Renal pelvis (tissue), 4 donors: Measurements from ENCODE around the gene SLIT3. TPM values are rescaled to one million over a fixed set of nuclear protein-coding genes. Genes with fewer than 3 reads are reported as not detected.
A peak's percentile ranks its signal among the peaks of the same experiment; 100 is the strongest.

ENCODE experiments used
- DNase-seq: peaks from one replicate; pipeline ENCODE4 v3.0.0-alpha.2; 2013
- polyA plus RNA-seq, 3 donors: library from polyadenylated mRNA; unstranded; fragments of 120-200 nt; gene quantifications; one replicate each; pipeline ENCODE4 v1.2.1, GENCODE V29; 2013; ENCODE audit not compliant: insufficient read length in 3 of 3

SLIT3 gene
- polyA plus RNA-seq, 3 donors, result 41.2 to 62.4 (median 57.5) TPM

DNA sequence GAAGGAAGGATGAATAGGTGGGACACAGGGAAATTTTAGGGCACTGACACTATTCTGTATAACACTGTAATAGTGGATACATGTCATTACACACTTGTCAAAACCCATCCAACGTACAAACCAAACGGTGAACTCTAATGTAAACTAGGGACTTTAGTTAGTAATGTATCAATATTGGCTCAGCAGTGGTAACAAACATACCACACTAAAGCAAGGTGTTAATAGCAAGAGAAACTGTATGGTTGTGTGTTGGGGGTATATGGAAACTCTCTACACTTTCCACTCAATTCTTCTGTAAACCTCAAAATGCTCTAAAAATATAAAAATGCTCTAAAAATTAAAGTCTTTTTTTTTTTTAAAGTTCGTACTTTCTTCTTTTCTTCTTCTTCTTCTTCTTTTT lies 428.7 kb downstream of the SLIT3 start:
- no peak for DNase-seq

DNA sequence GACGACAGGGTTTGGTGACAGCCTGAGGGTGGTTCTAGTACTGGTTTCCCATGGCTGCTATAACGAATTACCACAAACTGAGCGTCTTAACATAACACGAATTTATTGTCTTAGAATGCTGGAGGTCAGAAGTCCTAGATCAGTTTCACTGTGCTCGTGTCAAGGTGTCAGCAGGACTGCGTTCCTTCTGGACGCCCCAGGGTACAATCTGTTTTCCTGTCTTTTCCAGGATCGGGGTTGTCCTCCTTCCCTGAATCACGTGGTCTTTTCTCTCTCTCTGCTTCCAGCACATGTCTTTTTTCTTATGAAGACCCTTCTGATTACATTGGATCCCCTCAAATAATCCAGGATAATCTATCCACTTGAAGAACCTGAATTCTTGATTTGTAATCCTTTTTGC lies 430.0 kb downstream of the SLIT3 start:
- DNase-seq, result no peak

DNA sequence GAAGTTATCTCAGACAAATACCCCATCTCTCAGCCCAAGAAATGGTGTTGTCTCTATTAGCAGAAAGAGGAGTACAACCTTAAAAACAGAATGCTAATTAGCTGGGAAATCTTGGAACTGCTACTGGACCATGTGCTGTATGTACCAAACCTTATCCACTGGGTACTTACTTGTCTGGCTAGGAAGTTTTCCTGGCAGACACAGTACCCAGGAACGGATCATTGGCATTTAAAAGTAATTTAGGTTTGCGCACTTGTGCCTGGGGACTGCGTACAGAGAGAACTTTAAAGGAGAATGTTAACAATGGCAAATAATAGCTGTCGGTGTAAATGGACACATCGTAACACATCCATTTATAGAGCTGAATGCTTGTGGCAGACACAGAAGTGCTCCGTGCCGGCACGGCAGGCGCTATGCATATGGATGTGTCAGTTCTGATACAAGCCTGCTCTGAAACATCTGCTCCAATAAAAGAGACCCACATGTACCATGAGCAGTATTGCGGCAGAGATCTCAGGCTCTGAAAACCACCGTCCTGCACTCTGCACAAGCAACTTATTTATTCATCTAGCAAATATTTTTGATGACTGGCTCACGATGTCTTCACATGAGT lies 431.2 kb downstream of the SLIT3 start:
- DNase-seq, result no peak

DNA sequence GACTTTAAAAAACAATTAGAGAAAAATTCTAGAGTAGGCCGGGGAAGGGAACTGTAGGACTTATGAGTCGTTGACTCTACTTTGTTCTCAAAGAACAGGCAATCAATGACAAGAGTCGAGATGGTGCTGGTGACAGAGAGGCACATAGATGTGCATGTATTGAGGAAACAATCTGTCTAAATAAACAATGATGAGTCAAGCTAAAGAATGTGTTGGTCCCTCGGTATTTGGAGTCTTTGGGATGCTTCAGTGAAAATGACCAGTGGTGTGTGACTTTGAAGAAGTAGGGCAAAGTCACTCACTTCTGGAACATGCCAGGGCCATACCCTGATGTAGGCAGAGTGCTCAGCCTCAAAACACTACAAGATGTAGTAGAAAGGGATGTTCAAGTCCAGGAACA lies 433.7 kb downstream of the SLIT3 start:
- no peak for DNase-seq

DNA sequence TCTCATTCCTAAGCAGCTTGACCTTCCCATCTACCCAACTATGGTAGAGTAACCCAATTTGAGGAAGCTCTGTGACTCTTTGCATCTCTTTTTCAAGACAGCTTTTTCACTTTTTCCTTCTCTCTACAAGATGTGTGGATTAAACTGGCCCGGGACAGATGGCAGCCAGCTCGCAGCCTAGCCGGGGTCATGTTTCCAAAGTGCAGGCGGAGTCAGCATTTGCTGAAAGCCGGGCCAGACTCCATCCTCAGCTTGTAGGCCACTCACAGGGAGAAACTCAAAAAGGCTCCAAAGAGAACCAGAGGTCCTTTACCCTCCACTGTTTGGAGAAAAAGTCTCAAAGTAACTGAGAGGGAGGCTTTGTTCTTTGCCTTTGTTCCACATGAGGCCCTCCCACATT lies 435.0 kb downstream of the SLIT3 start:
- DNase-seq, result no peak

DNA sequence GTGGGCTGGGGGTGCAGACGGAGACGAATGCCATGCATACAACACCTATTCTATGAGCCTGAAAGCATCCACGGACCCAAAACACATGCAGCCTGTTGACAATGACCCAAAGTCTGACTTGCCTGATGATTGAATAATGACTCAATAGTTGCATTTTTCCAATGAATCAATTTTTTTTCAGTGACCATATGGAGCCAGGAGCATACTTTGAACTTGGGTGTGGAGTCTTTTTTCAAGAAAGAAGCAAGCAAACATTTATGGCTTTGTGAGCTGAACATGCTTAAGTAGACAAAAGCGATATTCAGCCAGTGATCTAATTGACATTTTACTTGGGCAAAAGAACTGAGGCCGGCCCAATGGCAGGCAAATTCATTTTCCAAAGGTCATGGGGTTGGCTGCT lies 437.9 kb downstream of the SLIT3 start:
- no peak for DNase-seq

DNA sequence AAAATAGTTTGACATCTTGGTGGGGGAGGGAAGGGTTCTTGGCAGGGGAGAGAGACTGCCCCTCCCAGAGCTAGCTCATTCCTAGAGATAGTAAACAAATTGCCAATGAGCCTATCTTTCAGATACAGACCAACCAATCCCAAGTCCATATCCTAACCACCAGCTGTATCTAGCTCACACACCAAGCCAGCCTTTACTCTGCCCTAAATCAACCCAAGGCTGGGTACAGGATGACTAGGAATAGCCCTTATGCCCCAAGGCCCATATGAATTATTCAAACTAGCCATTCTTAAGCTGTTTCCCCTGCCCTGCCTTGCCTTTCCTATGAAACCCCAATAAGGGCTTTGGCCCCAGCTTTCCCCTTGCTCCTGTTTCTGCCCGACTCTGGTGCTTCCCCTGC lies 440.4 kb downstream of the SLIT3 start:
- no peak for DNase-seq

DNA sequence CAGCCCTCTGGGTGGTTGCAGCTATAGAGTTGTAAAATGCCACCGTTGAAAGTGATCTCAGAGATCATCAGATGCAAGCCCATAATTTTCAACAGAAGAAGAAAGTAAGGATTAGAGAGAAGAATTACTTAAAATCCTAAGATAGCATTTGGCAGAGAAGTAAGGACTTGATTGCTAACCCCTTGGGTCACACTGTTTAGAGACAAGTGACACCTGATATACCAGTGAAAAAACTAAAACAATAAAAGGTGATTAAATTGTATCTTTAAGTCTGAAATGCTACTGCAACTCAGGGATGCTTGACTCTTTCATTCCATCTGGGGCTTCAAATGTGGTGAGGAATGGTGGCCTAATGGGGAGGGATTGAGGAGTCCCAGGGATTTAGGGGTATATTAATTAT lies 440.9 kb downstream of the SLIT3 start:
- no peak for DNase-seq

DNA sequence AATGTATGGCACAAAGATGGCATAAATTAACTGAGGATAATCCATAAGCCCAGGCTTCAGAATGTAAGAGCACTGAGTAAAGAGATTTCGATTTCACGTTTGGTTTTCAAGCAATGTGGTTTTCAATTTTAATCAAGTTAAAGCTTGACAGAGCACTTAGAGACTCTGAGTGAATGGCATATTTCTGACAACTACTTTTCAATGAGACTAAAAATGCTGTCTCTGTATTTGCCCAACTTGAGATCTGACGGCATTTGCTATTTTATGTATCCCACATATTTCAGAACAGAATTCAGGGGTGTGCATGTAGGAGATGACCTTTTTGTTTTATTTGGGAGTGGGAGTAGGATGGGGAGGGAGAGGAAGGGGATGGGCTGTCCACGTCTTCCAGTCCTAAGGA lies 441.5 kb downstream of the SLIT3 start:
- DNase-seq, result no peak

DNA sequence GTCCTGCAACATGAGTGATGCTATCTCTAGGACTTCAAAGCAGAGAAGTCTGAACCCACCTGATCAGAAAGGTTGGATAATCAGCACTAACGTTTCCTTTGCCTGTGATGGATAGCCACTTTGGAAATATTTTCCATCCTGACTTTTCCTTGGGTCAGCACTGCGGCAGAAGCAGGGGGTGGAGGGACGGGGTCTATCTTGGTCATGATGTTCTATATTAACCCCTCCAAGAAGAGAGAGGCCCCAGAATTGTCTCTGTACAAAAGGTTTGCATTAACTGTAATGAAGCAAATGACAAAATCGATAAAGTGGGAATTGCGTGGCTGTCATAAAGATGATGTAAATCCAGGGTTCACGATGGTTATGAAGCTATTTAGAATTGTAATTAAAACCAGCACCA lies 441.9 kb downstream of the SLIT3 start:
- DNase-seq, result no peak

DNA sequence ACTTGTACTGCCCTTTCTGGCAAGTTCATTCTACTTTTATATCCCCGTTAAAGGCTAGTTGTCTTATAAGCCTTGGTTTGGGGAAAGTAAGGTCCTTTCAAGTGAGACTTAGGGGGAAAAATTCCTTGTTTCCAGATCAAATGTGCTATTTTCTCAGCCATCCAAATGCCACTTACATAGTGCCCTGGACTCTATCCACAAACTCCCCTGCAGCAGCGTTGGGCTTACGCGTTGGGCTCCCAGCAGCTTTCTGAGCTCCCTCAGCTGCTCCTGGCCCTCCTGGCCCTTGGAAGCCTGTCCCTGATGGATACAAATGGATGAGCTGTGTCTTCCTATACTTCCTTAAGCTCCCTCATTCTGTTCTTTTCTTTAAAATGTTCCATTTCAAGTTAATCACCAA lies 442.6 kb downstream of the SLIT3 start:
- no peak for DNase-seq

DNA sequence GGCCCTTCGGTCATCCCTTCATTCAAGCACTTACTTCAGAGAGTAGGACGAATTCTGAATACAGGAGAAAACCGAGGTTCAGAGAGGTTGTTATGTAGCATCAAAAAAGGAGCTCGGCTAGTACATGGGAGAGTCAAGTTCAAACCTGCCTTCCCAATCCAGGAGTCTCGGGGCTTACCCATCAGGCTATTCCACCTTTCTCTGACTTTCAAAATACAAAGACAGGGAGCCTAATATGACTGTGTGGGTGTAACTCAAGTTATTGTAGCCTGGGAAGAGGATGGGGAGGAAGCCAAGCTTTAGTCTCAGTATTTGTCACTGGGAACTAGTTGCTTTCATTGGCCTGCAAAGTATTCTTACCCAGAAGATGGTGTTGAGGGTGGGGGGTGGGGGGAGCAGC lies 447.0 kb downstream of the SLIT3 start:
- DNase-seq, result no peak

DNA sequence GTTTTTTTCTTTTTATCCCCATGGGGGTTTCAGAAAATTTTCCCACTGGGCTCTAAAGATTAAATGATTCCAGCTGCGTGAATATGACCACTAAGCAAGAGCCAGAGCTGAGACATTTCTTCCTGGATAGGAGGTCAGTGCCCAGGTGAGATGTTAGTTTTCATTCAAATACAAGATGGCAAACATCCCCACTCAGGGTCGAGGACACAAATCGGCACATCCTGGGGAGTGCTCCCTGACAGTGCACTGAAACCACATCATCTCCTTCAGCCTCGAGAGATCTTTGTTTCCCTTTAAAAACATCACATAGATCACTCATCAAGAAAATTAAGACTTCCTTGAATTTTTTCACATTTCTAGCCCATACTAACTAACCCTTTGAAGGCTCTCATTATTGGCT lies 448.6 kb downstream of the SLIT3 start:
- no peak for DNase-seq

DNA sequence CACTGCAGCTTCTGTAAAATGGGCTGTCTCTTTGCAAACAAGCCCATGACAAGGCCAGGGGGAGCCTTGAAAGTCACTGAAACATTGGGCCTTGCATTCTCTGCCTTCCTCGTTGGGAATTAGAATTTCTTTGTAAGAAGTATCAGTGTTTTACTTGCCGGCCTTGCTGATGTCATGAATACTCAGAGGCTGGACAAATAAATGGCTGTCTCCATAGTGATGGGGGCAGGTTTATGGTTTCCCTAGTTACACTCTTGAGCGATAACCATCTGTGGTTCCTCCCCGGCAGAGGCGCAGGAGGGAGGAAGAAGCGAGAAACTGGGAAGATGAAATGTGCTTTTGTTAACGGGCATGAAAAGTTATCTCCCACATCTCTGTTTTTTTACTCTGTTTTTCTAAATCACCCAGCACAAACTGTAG lies 449.0 kb downstream of the SLIT3 start:
- peak; percentile 84 for DNase-seq

DNA sequence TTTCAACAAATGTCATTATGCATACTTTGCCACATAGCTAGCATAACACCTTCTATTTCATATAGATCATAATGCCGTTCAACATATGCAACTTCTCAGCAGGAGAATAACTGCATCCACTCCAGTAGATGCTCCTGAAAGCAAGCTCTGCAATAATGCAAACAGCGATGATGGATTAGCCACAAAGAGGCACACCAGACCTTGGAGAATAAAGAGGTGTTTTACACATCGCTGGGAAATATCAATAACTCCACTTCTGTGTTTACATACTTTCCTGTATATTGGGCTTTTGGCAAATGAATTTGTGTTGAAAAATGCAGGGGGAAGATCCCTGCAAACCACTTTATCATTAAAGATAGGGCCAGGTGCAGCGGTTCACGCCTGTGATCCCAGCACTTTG lies 450.3 kb downstream of the SLIT3 start:
- DNase-seq, result no peak

DNA sequence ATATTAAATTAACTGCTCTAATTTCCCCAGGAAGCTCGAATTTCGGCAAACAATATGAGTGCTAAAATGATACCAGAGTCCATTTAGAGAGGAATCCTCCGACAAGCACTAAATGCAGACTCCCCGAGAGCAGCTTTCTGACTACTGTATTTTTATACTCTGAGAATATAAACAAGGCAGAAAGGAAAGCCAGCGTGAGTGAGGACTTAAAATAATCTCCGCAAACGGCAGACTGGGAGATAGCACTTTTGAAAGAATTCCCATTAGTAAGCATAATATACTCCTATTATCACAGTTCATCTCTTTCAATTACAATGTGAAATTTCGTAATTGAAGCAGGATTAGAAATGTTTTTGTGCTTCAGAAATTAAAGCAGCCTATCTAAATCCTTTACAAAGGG lies 452.4 kb downstream of the SLIT3 start:
- no peak for DNase-seq

DNA sequence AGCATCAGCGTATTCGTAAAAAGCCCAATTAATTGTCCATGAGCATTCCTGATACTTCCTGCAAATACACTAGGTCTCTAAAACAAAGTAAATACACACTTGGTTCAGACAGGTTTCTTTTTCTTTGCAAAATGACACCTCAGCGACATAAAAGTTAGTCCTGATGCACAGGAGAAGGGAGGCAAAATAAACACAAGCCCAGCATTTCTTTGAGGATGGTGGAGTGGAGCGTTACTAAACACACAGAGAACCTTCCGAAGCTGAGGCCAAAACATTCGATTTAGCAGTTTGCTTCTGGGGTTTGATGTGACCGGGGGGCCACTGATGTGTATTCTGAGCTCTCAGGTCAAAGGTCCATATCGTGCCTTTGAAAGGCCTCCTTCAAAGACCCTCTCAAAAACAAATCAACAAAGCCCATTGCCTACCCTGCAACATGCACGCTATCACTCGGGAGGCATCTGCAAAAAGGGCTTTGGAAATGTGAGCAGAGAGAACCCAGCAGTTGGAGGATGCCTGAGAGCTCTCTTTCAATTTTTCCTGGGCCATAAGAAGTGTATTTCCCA lies 453.3 kb downstream of the SLIT3 start:
- DNase-seq, result peak; percentile 65

DNA sequence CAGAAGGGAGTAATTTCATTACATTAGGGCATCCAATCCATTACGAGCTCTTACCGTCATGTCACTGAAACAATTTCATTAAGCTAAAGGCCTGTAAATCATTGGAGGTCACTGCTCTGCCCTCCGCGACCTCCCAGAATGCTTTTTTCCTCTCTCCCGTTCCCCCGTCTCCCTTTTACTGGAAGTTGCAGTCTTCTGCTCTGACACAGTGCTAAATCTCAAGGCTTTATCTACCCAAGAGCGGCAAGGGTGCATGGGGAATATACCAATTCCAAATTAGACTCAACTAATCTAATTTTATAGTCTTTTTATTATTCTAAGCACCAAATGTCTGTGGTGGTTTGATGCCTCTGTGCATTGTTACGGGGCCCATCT lies 456.0 kb downstream of the SLIT3 start:
- DNase-seq, result peak; percentile 48

DNA sequence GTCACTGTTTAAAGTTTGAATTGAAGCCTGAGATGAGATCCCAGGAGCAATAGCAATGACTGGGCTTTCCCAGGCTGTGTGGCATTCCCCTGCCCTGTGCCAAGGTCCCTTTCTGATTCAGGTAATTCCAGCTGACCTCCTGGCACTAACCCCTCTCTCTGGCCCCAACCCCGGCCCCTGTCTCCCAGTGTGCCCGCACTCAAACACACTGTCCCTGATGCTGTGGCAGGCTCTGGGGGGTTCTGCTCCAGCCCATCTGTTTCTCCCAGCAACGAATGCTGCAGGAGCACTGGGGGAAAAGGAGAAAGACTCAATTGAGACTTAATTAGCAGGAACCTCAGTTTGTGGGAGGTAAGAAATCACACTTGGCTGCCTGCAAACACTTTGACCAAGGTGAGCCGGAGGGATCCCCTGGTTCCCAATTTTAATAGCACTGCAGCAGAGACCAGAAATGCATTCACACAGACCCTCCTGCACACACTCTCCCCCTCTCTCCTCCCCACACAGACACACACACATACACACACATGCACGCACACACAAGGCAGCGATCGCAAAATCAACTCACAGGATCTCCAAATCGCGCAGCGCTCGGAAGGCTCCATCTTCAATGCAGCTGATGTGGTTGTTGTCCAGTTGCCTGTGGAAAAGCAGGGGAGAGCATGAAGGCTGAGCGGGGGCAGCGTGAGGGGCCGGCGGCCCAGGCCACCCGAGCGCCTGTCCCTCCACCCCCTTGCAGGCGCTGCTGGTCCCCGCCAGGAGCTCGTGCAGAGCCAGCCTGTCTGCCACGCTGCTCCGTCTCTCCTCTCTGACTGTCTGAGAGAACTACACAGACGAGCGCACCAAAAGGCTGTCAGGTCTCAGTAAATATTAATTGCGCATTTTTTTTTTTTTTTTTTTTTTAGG lies 456.7 kb downstream of the SLIT3 start:
- peak; percentile 48 for DNase-seq

DNA sequence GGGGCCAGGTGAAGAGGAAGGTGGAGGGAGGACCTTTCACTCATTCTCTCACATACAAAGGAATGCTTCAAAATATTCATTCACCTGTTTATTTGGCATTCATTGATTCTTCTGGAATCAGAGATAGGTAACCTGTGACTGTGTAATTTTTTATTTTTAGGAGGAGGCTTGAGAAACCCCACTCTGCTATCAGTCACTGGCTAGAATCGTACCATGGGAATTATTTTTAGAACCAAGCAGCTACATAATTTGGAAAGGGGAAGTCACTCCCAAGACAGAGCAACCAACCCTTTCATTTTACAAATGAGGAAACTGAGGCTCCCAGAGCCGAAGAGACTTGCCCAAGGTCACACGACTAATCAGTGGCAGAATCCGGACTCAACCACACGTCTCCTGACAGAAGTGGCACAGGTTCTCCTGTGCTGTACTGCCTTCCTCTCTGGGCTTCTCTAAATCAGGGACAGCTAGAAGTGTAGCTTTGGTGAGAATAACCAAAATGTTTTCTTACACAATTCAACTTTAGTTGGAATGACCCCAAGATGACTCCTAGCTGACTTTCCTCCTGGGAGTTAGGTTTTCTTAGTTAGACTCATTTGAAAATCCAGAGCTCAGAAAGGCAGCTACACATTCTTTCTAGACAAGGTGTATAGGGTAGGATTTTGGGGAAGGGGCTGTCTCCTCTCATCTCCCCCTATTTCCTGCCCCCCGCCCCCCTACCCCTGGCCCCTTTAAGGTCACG lies 457.5 kb downstream of the SLIT3 start:
- no peak for DNase-seq

DNA sequence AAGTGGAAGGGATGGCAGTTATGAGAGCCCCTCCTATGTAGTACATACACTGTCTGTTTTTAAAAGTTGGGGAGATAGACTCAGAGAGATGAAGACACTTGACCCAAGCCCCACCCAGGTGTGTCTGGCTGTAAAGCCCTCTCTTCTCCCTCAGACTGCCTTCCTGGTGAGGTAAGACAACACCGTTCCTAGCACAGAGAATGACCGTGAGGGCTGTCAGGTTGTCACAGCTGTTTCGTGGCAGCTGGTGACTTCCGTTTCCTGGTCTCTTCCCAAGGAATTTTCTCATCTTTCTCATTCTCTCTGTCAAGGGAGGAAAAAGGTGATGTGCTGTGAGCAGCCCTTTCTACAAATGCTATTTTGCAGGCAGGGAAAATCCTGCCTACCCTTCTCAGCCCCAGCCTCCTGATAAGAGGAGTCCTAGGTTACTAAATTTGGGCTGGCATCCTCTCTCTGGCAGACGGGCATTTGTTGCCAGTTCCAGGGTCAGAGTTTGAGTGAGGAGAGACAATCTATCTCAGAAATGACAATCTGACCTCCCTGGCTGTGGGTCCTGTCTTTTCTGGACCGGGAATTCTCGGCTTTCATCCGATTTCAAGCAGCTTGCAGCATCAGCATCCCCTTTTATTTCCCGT lies 458.3 kb downstream of the SLIT3 start:
- no peak for DNase-seq

DNA sequence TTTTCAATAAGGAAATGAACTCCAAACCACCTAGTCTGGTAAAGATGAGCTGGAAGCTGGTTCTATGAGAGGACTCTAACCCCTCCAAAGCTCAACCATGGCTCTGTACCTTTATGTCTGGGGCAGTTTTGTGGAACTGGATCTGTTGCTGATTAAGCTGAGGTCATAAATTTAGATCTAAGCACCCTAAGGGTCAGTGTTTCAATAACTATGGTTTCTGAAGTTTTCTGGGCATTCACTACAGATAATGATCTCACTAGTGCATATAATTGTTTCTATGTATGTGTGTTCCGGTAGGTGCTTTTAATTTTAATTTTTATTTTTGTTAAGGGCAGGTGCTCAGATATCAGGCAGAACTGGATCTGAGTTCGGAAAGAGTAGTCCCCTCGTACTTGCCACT lies 463.1 kb downstream of the SLIT3 start:
- no peak for DNase-seq
